Stomach (tissue), 4 donors: ENCODE results near the gene MRPS35.

Source experiments
- EP300 ChIP-seq: sonication (generic); formaldehyde crosslinking; IDR thresholded peaks from one replicate; pipeline ENCODE4 v1.6.1; 2017; ENCODE audit warnings: antibody characterized with exemption
- POLR2A ChIP-seq, 4 donors: fragments of 450-650 bp; IDR thresholded peaks; one replicate each; pipeline ENCODE4 v1.6.1; 2016; ENCODE audit warnings: antibody characterized with exemption in 4 of 4, control low read depth in 2 of 4, mild to moderate bottlenecking in 1 of 4, moderate library complexity in 1 of 4
- POLR2AphosphoS5 ChIP-seq, 3 donors: sonication (generic); formaldehyde crosslinking; IDR thresholded peaks; one replicate each; pipeline ENCODE4 v1.6.1; 2016; ENCODE audit warnings: antibody characterized with exemption in 3 of 3
- TF ChIP-seq, protein P1 (sequence below), 7 experiments: fragments of 450-650 bp in 4 of 7; fragments of 200-600 bp in 3 of 7; sonication (generic) in 3 of 7; IDR thresholded peaks; one replicate each; pipeline ENCODE4 v1.5.1; 2016 to 2019; ENCODE audit warnings: antibody characterized with exemption in 7 of 7, control low read depth in 2 of 7, mild to moderate bottlenecking in 1 of 7

DNA sequence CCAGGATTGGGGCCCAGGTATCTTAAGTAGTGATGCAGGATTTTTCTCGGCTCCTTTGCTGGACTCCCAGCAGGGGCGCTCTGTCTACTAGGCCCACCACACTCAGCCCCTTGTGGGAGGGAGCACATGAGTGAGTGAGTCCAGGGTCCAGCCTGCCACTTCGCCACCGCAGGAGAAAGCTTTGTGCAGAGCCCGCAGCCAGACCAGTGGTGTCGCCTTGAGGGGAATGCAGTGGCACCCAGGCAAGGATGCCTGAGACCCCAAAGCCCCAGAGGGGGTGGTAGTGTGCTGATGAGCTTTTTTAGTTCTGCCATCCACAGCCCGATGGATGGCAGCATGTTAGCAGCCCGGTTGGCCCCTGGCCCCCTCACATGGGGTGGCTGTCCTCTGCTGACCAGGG lies 5.4 kb upstream of the MRPS35 start:
- TF ChIP-seq, protein P1, sequence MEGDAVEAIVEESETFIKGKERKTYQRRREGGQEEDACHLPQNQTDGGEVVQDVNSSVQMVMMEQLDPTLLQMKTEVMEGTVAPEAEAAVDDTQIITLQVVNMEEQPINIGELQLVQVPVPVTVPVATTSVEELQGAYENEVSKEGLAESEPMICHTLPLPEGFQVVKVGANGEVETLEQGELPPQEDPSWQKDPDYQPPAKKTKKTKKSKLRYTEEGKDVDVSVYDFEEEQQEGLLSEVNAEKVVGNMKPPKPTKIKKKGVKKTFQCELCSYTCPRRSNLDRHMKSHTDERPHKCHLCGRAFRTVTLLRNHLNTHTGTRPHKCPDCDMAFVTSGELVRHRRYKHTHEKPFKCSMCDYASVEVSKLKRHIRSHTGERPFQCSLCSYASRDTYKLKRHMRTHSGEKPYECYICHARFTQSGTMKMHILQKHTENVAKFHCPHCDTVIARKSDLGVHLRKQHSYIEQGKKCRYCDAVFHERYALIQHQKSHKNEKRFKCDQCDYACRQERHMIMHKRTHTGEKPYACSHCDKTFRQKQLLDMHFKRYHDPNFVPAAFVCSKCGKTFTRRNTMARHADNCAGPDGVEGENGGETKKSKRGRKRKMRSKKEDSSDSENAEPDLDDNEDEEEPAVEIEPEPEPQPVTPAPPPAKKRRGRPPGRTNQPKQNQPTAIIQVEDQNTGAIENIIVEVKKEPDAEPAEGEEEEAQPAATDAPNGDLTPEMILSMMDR (IDR thresholded peaks at IDR 0.05), result no peak
- no peak for TF ChIP-seq POLR2AphosphoS5 (IDR thresholded peaks at IDR 0.05)
- TF ChIP-seq POLR2A (IDR thresholded peaks at IDR 0.05), result no peak
- no peak for TF ChIP-seq EP300
